ENCODE results near the gene RNU5B-1. TPM values are rescaled to one million over a fixed set of nuclear protein-coding genes. Genes with fewer than 3 reads are reported as not detected.
"Not testable (repeated sequence)": the region's sequence is repeated elsewhere in the genome, so short reads cannot be mapped to it uniquely, and the experiment has no call there.

RNU5B-1 gene
- total and polyA plus RNA-seq, 5 donors from 2014 or later: not detected

DNA sequence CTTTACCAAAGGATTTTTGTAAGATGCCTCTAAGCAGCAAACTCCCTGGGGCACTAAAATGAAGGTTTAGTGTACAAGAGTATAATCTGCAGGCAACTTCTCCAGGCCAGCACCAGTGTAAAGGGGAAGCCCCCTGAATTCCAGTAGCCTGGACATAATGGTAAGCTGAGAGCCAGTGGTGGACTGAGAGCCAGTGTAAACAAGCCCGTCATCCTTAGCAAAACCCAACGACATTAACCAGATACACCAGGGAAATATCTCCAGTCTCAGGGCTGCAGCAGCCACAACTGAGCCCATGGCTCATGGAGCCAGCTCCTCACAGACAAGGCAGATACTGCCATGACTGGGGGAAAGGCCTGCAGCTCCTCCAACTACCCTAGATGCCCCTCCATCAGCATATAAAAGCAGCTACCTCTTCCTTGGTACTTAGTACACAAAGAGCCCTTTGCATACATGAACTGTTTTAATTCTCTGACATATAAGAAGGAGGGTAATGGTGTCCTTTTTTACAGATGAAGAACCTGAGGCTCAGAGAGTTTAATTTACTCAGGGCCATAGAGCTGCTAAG is 39.5 kb upstream of the RNU5B-1 start:
- peaks cover 47% of the 10 kb centered on the region for H3K36me3 Mint-ChIP-seq
- no peaks in the 10 kb centered on the region for H3K4me1 ChIP-seq (ENCODE audit: control insufficient read depth, insufficient read depth, low read length, poor library complexity, severe bottlenecking)
- H3K36me3 ChIP-seq (ENCODE audit: control insufficient read depth, insufficient read depth, low read length): peaks cover 52% of the 10 kb centered on the region
- H3K27me3 ChIP-seq (ENCODE audit: control insufficient read depth, insufficient read depth, low read length): no peaks in the 10 kb centered on the region
- H3K4me3 ChIP-seq (ENCODE audit: low read depth, low read length): no peak overlapping the region
- no peaks in the 10 kb centered on the region for H3K9me3 Mint-ChIP-seq
- ATAC-seq (ENCODE audit: low read depth in 2 of 2) (no peak), DNase-seq (no peak)
- no peak overlapping the region for H3K4me3 Mint-ChIP-seq
- no peaks in the 10 kb centered on the region for H3K9me3 ChIP-seq (ENCODE audit: control insufficient read depth in 2 of 2, low read length in 2 of 2)
- H3K27me3 Mint-ChIP-seq: no peaks in the 10 kb centered on the region
- H3K27ac ChIP-seq (ENCODE audit: insufficient read depth, low read length, poor library complexity, severe bottlenecking): no peak overlapping the region
- H3K4me1 Mint-ChIP-seq: peaks cover 0 to 3% (median 0%) of the 10 kb centered on the region in 4 donors
- no peak overlapping the region for H3K27ac Mint-ChIP-seq

DNA sequence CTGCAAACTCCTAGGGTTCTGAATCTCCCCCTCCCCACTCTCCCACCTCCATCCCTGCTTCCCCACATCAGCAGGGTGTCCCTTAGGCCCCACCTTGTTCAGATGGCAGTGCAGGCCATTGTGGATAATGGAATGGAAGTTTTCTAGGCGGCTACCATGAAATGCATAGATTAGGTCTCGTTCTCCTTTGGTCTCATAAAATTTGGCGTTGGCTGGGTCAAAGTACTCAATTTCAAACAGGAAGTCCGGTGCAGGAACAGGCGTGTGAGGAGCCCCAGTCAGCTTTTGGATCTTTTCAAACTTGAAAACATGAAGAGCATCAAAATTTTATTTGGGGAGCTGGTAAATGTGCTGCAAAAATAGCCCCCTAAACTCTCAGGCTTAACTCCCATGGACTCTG is 38.0 kb upstream of the RNU5B-1 start:
- no peaks in the 10 kb centered on the region for H3K27me3 Mint-ChIP-seq
- Histone ChIP-seq H3K4me3 (ENCODE audit: low read depth, low read length) (no peak overlapping the region), H3K4me1 (ENCODE audit: control insufficient read depth, insufficient read depth, low read length, poor library complexity, severe bottlenecking) (no peaks in the 10 kb centered on the region), H3K27me3 (ENCODE audit: control insufficient read depth, insufficient read depth, low read length) (no peaks in the 10 kb centered on the region), H3K27ac (ENCODE audit: insufficient read depth, low read length, poor library complexity, severe bottlenecking) (no peak overlapping the region), H3K36me3 (ENCODE audit: control insufficient read depth, insufficient read depth, low read length) (peaks cover 48% of the 10 kb centered on the region), H3K9me3 (ENCODE audit: control insufficient read depth in 2 of 2, low read length in 2 of 2) (no peaks in the 10 kb centered on the region)
- H3K36me3 Mint-ChIP-seq: peaks cover 41% of the 10 kb centered on the region
- DNase-seq (no peak), ATAC-seq (ENCODE audit: low read depth in 2 of 2) (no peak)
- no peaks in the 10 kb centered on the region for H3K9me3 Mint-ChIP-seq
- H3K27ac Mint-ChIP-seq: no peak overlapping the region
- no peak overlapping the region for H3K4me3 Mint-ChIP-seq
- no peaks in the 10 kb centered on the region for H3K4me1 Mint-ChIP-seq

- Mint-ChIP-seq H3K27ac (no peak overlapping the region), H3K27me3 (no peaks in the 10 kb centered on the region), H3K36me3 (peaks cover 24% of the 10 kb centered on the region), H3K4me3 (no peak overlapping the region), H3K4me1 (peaks cover 0 to 6% (median 0%) of the 10 kb centered on the region in 4 donors), H3K9me3 (no peaks in the 10 kb centered on the region)
- Histone ChIP-seq H3K36me3 (ENCODE audit: control insufficient read depth, insufficient read depth, low read length) (peaks cover 33% of the 10 kb centered on the region), H3K27me3 (ENCODE audit: control insufficient read depth, insufficient read depth, low read length) (no peaks in the 10 kb centered on the region), H3K27ac (ENCODE audit: insufficient read depth, low read length, poor library complexity, severe bottlenecking) (no peak overlapping the region), H3K4me1 (ENCODE audit: control insufficient read depth, insufficient read depth, low read length, poor library complexity, severe bottlenecking) (no peaks in the 10 kb centered on the region), H3K4me3 (ENCODE audit: low read depth, low read length) (no peak overlapping the region), H3K9me3 (ENCODE audit: control insufficient read depth in 2 of 2, low read length in 2 of 2) (no peaks in the 10 kb centered on the region)
- no peak for ATAC-seq (ENCODE audit: low read depth in 2 of 2)
- no peak for DNase-seq
These were observed 36.1 kb upstream of the RNU5B-1 start for GRCh38 chr15:65268411-65268810.

DNA sequence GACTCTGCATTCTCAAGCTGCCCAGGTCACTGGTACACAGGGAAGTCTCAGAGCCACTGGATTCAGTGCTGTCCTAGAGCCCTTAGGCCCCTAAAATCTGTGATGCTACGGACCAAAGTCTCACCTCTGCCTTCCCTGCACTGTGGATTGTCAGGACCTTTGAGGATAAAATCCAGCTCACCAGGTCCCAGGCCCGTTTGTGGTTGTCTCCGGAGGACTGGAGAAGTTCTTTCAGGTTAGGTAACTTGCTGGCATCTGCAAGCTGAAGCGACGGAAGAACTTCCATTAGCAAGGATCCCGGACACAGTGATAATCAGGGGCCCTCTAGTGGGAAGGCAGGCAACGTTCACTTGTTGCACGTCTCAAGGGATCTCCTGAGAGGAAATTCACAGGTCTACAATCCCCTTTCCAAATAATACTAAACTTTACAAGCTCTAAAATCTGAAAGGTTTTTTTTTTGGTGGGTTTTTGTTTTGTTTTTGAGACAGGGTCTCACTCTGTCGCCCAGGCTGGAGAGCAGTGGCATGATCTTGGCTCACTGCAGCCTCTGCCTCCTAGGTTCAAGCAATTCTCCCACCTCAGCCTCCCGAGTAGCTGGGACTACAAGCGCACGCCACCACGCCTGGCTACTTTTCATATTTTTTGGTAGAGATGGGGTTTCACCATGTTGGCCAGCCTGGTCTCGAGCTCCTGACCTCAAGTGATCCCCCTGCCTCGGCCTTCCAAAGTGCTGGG is 33.5 kb upstream of the RNU5B-1 start:
- peaks cover 5 to 21% (median 8%) of the 10 kb centered on the region in 4 donors for H3K4me1 Mint-ChIP-seq
- not testable (repeated sequence) for H3K27me3 ChIP-seq (ENCODE audit: control insufficient read depth, insufficient read depth, low read length); H3K4me3 Mint-ChIP-seq; H3K27ac Mint-ChIP-seq; ATAC-seq (ENCODE audit: low read depth in 2 of 2); H3K27ac ChIP-seq (ENCODE audit: insufficient read depth, low read length, poor library complexity, severe bottlenecking); H3K9me3 Mint-ChIP-seq; H3K9me3 ChIP-seq (ENCODE audit: control insufficient read depth in 2 of 2, low read length in 2 of 2); H3K4me3 ChIP-seq (ENCODE audit: low read depth, low read length); H3K27me3 Mint-ChIP-seq; H3K4me1 ChIP-seq (ENCODE audit: control insufficient read depth, insufficient read depth, low read length, poor library complexity, severe bottlenecking)
- H3K36me3 Mint-ChIP-seq: peaks cover 18% of the 10 kb centered on the region
- DNase-seq: peak in 1 of 3 donors; percentile 40
- H3K36me3 ChIP-seq (ENCODE audit: control insufficient read depth, insufficient read depth, low read length): peaks cover 18% of the 10 kb centered on the region

DNA sequence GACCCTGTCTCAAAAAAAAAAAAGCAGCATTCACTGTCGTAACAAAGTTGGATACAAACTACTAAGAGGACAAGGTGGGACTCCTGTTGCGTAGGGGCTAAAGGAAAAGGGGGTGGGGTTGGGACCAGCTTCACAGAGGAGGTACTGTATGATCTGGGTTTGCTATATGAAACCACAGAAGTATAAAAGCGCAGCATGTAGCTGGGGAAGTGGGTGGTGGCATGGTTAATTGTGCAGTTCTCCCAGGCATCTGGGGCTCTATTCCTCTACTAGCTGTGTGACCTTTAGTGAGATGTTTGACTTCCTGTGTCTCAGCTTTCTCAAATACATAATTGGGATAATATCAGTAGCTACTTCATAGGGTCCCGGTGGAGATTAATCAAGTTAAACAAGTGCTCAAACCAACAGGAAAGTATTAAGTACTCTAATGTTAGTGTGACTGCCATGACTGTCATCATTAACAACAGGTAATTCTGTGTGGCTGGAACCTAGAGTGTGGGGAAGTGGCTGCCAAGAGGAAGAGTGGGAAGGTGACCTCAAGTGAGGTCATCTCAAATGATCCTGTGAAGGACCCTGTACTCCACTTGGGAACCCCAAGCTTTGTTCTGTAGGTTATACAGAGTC is 29.3 kb upstream of the RNU5B-1 start:
- no peaks in the 10 kb centered on the region for H3K27me3 ChIP-seq (ENCODE audit: control insufficient read depth, insufficient read depth, low read length)
- no peaks in the 10 kb centered on the region for H3K9me3 ChIP-seq (ENCODE audit: control insufficient read depth in 2 of 2, low read length in 2 of 2)
- H3K27ac ChIP-seq (ENCODE audit: insufficient read depth, low read length, poor library complexity, severe bottlenecking): no peak overlapping the region
- peaks cover 7% of the 10 kb centered on the region for H3K36me3 ChIP-seq (ENCODE audit: control insufficient read depth, insufficient read depth, low read length)
- no peak overlapping the region for H3K4me3 ChIP-seq (ENCODE audit: low read depth, low read length)
- H3K4me3 Mint-ChIP-seq: peak overlapping the region in 1 of 4 donors; percentile 15
- ATAC-seq (ENCODE audit: low read depth in 2 of 2): peak in 1 of 2 donors; percentile 40
- peak in 1 of 3 donors; percentile 16 for DNase-seq
- peak overlapping the region; percentile 69 to 84 (median 72) for H3K27ac Mint-ChIP-seq
- H3K4me1 ChIP-seq (ENCODE audit: control insufficient read depth, insufficient read depth, low read length, poor library complexity, severe bottlenecking): no peaks in the 10 kb centered on the region
- peaks cover 19% of the 10 kb centered on the region for H3K36me3 Mint-ChIP-seq
- no peaks in the 10 kb centered on the region for H3K27me3 Mint-ChIP-seq
- H3K4me1 Mint-ChIP-seq: peaks cover 5 to 43% (median 15%) of the 10 kb centered on the region in 4 donors
- peaks cover 0 to 1% (median 0%) of the 10 kb centered on the region in 7 donors for H3K9me3 Mint-ChIP-seq

GRCh38 chr15:65275728-65276126 is 28.8 kb upstream of the RNU5B-1 start:
- Mint-ChIP-seq H3K4me1 (peaks cover 5 to 46% (median 15%) of the 10 kb centered on the region in 4 donors), H3K36me3 (peaks cover 17% of the 10 kb centered on the region), H3K27me3 (no peaks in the 10 kb centered on the region), H3K4me3 (no peak overlapping the region), H3K9me3 (peaks cover 0 to 1% (median 0%) of the 10 kb centered on the region in 7 donors), H3K27ac (peak overlapping the region in 2 of 3 donors; percentile 72 to 84)
- ATAC-seq (ENCODE audit: low read depth in 2 of 2) (peak in 1 of 2 donors; percentile 12), DNase-seq (no peak)
- H3K27ac ChIP-seq (ENCODE audit: insufficient read depth, low read length, poor library complexity, severe bottlenecking): no peak overlapping the region
- H3K4me3 ChIP-seq (ENCODE audit: low read depth, low read length): no peak overlapping the region
- H3K4me1 ChIP-seq (ENCODE audit: control insufficient read depth, insufficient read depth, low read length, poor library complexity, severe bottlenecking): no peaks in the 10 kb centered on the region
- no peaks in the 10 kb centered on the region for H3K27me3 ChIP-seq (ENCODE audit: control insufficient read depth, insufficient read depth, low read length)
- H3K9me3 ChIP-seq (ENCODE audit: control insufficient read depth in 2 of 2, low read length in 2 of 2): no peaks in the 10 kb centered on the region
- peaks cover 3% of the 10 kb centered on the region for H3K36me3 ChIP-seq (ENCODE audit: control insufficient read depth, insufficient read depth, low read length)

DNA sequence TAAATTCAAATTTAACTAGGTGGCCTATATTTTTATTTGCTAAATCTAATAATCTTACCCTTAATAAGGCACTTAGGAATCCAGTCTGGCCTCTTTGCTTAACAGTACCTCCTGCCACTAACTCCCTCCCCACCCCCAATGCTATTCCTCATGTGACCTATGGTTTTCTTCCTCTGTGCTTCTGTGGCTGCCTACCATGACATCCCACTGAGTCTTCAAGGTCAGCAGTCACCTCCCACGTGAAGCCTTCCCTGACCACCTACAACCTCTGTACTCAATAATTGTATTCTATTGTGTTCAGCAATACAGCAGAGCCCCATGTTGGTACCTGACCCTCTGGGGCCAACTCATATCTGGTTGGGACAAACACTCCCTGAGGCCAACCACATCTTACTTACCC is 27.5 kb upstream of the RNU5B-1 start:
- H3K9me3 Mint-ChIP-seq: peaks cover 0 to 1% (median 0%) of the 10 kb centered on the region in 7 donors
- H3K4me1 Mint-ChIP-seq: peaks cover 5 to 51% (median 17%) of the 10 kb centered on the region in 4 donors
- Histone ChIP-seq H3K4me1 (ENCODE audit: control insufficient read depth, insufficient read depth, low read length, poor library complexity, severe bottlenecking) (no peaks in the 10 kb centered on the region), H3K4me3 (ENCODE audit: low read depth, low read length) (no peak overlapping the region), H3K27me3 (ENCODE audit: control insufficient read depth, insufficient read depth, low read length) (no peaks in the 10 kb centered on the region), H3K27ac (ENCODE audit: insufficient read depth, low read length, poor library complexity, severe bottlenecking) (no peak overlapping the region), H3K9me3 (ENCODE audit: control insufficient read depth in 2 of 2, low read length in 2 of 2) (no peaks in the 10 kb centered on the region), H3K36me3 (ENCODE audit: control insufficient read depth, insufficient read depth, low read length) (peaks cover 3% of the 10 kb centered on the region)
- no peak for ATAC-seq (ENCODE audit: low read depth in 2 of 2)
- no peak overlapping the region for H3K4me3 Mint-ChIP-seq
- peak overlapping the region in 1 of 3 donors; percentile 13 for H3K27ac Mint-ChIP-seq
- H3K36me3 Mint-ChIP-seq: peaks cover 17% of the 10 kb centered on the region
- no peak for DNase-seq
- H3K27me3 Mint-ChIP-seq: no peaks in the 10 kb centered on the region

All from CD4-positive, CD25-positive, alpha-beta regulatory T cell (primary cell).